ENCODE measurements around the gene ADARB2.

DNA sequence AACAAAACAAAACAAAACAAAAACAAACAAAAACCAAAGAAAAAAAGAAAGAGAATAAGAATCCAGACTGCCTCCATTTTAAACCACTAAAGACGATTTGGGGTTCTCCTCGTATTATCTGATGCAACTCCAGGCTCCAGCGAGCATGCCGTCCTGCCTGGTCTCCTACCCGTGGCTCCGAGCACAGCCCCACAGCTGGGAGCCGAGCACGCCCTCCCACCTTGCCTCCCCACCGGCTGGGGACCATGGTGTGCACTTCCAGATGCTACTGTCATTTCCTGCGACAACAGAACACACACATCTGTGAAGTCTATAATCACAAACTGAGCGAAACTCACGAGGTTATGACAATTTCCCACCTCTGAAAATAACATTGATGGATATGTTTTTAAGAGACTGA is 113.1 kb downstream of the ADARB2 start:
- TF ChIP-seq, protein P1, sequence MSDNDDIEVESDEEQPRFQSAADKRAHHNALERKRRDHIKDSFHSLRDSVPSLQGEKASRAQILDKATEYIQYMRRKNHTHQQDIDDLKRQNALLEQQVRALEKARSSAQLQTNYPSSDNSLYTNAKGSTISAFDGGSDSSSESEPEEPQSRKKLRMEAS (IDR thresholded peaks at IDR 0.05; ENCODE audit: low read depth) = no peak
- TF ChIP-seq, protein P2, sequence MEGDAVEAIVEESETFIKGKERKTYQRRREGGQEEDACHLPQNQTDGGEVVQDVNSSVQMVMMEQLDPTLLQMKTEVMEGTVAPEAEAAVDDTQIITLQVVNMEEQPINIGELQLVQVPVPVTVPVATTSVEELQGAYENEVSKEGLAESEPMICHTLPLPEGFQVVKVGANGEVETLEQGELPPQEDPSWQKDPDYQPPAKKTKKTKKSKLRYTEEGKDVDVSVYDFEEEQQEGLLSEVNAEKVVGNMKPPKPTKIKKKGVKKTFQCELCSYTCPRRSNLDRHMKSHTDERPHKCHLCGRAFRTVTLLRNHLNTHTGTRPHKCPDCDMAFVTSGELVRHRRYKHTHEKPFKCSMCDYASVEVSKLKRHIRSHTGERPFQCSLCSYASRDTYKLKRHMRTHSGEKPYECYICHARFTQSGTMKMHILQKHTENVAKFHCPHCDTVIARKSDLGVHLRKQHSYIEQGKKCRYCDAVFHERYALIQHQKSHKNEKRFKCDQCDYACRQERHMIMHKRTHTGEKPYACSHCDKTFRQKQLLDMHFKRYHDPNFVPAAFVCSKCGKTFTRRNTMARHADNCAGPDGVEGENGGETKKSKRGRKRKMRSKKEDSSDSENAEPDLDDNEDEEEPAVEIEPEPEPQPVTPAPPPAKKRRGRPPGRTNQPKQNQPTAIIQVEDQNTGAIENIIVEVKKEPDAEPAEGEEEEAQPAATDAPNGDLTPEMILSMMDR (IDR thresholded peaks at IDR 0.05) = no peak
- no peak for TF ChIP-seq FOXM1 (IDR thresholded peaks at IDR 0.05; ENCODE audit: low read depth)
- TF ChIP-seq GABPA (IDR thresholded peaks at IDR 0.05; ENCODE audit: low read depth) = no peak
- TF ChIP-seq POLR2AphosphoS5 (IDR thresholded peaks at IDR 0.05; ENCODE audit: low read depth, low read length) = no peak
- no peak for TF ChIP-seq TAF1 (IDR thresholded peaks at IDR 0.05; ENCODE audit: borderline replicate concordance, low read depth, low read length)
- TF ChIP-seq YY1 (IDR thresholded peaks at IDR 0.05; ENCODE audit: low read depth) = no peak
